HCT116 (cell line): ENCODE measurements around the gene FOXD3. TPM values are rescaled to one million over a fixed set of nuclear protein-coding genes. Genes with fewer than 3 reads are reported as not detected.

Experiments
- ATAC-seq: fragments of 200-7000 bp; cut with Tn5 transposase; 2 replicates; pipeline ENCODE4 v1.9.1; 2020; ENCODE audit warnings: mild to moderate bottlenecking, moderate library complexity
- BruUV-seq: library from RNA; stranded (reverse); fragments of 400-500 nt; replicated peaks from 2 replicates; lab custom pipeline; 2021; lab: Mats Ljungman, UMichigan
- CTCF ChIA-PET: fragments of 300-600 bp; sonication (Branson Sonifier 250); formaldehyde crosslinking; loops from one replicate; lab custom pipeline; 2021; ENCODE audit warnings: antibody characterized with exemption; lab: Charles Lee
- POLR2A ChIA-PET: fragments of 300-600, 350-600 bp; sonication (Branson Sonifier 250); formaldehyde crosslinking; loops from one replicate; lab custom pipeline; 2021; ENCODE audit warnings: antibody characterized with exemption; lab: Charles Lee
- RAD21 ChIA-PET, 2 experiments: fragments of 300-600 bp; sonication (Branson Sonifier 250); formaldehyde crosslinking; loops; one replicate each; lab custom pipeline; 2023; ENCODE audit warnings: low total read pairs in 2 of 2; ENCODE audit not compliant: uncharacterized antibody in 2 of 2, unreplicated experiment in 2 of 2, low non-redundant PET in 1 of 2; lab: Charles Lee
- DNase-seq: peaks from one replicate; pipeline ENCODE4 v3.0.0-alpha.2; 2010; ENCODE audit warnings: low read depth, low spot score
- H2AFZ ChIP-seq: fragments of 200-600 bp; shearing (Covaris generic), sonication (generic); 2 replicates; pipeline ENCODE4 v1.6.1; 2017; ENCODE audit warnings: low read depth, mixed run types, mixed read lengths, antibody characterized with exemption, low read length; ENCODE audit not compliant: poor library complexity, severe bottlenecking
- H3K27ac ChIP-seq: 2 replicates; pipeline ENCODE4 v1.5.1; 2012; ENCODE audit warnings: low read depth, low read length
- H3K27me3 ChIP-seq: fragments of 200-600 bp; sonication (generic); 2 replicates; pipeline ENCODE4 v1.6.1; 2016; ENCODE audit warnings: mixed run types, low read length, mixed read lengths; ENCODE audit not compliant: insufficient read depth
- H3K36me3 ChIP-seq, 2 experiments: fragments of 200-500 bp in 1 of 2; fragments of 200-600 bp in 1 of 2; sonication (Bioruptor generic) in 1 of 2; sonication (generic) in 1 of 2; 2 replicates each; pipeline versions ENCODE4 v1.5.1 to v1.6.1; 2014 to 2016; ENCODE audit warnings: low read length in 2 of 2, inconsistent platforms in 1 of 2, mixed read lengths in 1 of 2, mixed run types in 1 of 2; ENCODE audit not compliant: insufficient read depth in 2 of 2, control insufficient read depth in 1 of 2
- H3K4me1 ChIP-seq, 2 experiments: fragments of 200-600 bp in 1 of 2; sonication (generic) in 1 of 2; 2 replicates each; pipeline versions ENCODE4 v1.5.1 to v1.6.1; 2012 to 2017; ENCODE audit warnings: low read length in 2 of 2, inconsistent platforms in 1 of 2, mild to moderate bottlenecking in 1 of 2, mixed read lengths in 1 of 2, mixed run types in 1 of 2, moderate library complexity in 1 of 2; ENCODE audit not compliant: insufficient read depth in 2 of 2, control insufficient read depth in 1 of 2
- H3K4me2 ChIP-seq: fragments of 200-600 bp; sonication (generic); 2 replicates; pipeline ENCODE4 v1.6.1; 2017; ENCODE audit warnings: mixed run types, low read length, mixed read lengths
- H3K4me3 ChIP-seq, 2 experiments: fragments of 200-600 bp in 1 of 2; sonication (generic) in 1 of 2; replicated peaks in 1 of 2; 2 replicates each; pipeline ENCODE4 v1.5.1; 2011 to 2016; ENCODE audit warnings: low read length in 2 of 2, control low read depth in 1 of 2, low read depth in 1 of 2, mild to moderate bottlenecking in 1 of 2, mixed read lengths in 1 of 2, mixed run types in 1 of 2
- H3K79me2 ChIP-seq: fragments of 200-600 bp; sonication (generic); 2 replicates; pipeline ENCODE4 v1.6.1; 2017; ENCODE audit warnings: mild to moderate bottlenecking, mixed run types, low read length, moderate library complexity, mixed read lengths; ENCODE audit not compliant: insufficient read depth
- H3K9ac ChIP-seq: fragments of 200-600 bp; sonication (generic); 2 replicates; pipeline ENCODE4 v1.6.1; 2016; ENCODE audit warnings: low read length, mixed read lengths
- H3K9me2 ChIP-seq: fragments of 200-600 bp; sonication (generic), shearing (Covaris generic); 2 replicates; pipeline ENCODE4 v1.6.1; 2017; ENCODE audit warnings: mixed run types, mild to moderate bottlenecking, moderate library complexity; ENCODE audit not compliant: insufficient read depth
- H3K9me3 ChIP-seq, 2 experiments: fragments of 200-500 bp in 1 of 2; fragments of 200-600 bp in 1 of 2; sonication (Bioruptor generic) in 1 of 2; sonication (generic) in 1 of 2; 2 replicates each; pipeline ENCODE4 v1.6.1; 2014 to 2017; ENCODE audit warnings: low read length in 2 of 2, mixed read lengths in 2 of 2, inconsistent platforms in 1 of 2, low read depth in 1 of 2, mild to moderate bottlenecking in 1 of 2, mixed run types in 1 of 2, moderate library complexity in 1 of 2; ENCODE audit not compliant: control insufficient read depth in 1 of 2, insufficient read depth in 1 of 2
- H4K20me1 ChIP-seq: fragments of 200-600 bp; sonication (generic), shearing (Covaris generic); 2 replicates; pipeline ENCODE4 v1.6.1; 2017; ENCODE audit warnings: mixed run types, mild to moderate bottlenecking, moderate library complexity; ENCODE audit not compliant: insufficient read depth
- CBX3 ChIP-seq: IDR thresholded peaks from 2 replicates; pipeline ENCODE4 v1.6.1; 2012; ENCODE audit warnings: low read depth
- CEBPB ChIP-seq: IDR thresholded peaks from 2 replicates; pipeline ENCODE4 v1.6.1; 2012; ENCODE audit warnings: low read depth
- ELF1 ChIP-seq: IDR thresholded peaks from 2 replicates; pipeline ENCODE4 v1.6.1; 2012; ENCODE audit warnings: low read depth, borderline replicate concordance
- EZH2 ChIP-seq: fragments of 200-600 bp; sonication (generic); IDR thresholded peaks from 2 replicates; pipeline ENCODE4 v1.6.1; 2017; ENCODE audit warnings: antibody characterized with exemption, mixed run types
- POLR2A ChIP-seq: IDR thresholded peaks from 2 replicates; pipeline ENCODE4 v1.7.0; 2011; ENCODE audit warnings: borderline replicate concordance; ENCODE audit not compliant: insufficient read depth, insufficient read length; ENCODE audit errors: extremely low read depth
- POLR2AphosphoS5 ChIP-seq: IDR thresholded peaks from 2 replicates; pipeline ENCODE4 v1.6.1; 2011; ENCODE audit warnings: mild to moderate bottlenecking, low read depth, low read length, moderate library complexity
- RAD21 ChIP-seq: IDR thresholded peaks from 2 replicates; pipeline ENCODE4 v1.6.1; 2012; ENCODE audit warnings: low read depth, mild to moderate bottlenecking
- REST ChIP-seq: IDR thresholded peaks from 2 replicates; pipeline ENCODE4 v1.6.1; 2012; ENCODE audit warnings: low read depth
- SIN3A ChIP-seq: IDR thresholded peaks from 2 replicates; pipeline ENCODE4 v1.6.1; 2012; ENCODE audit warnings: low read depth
- SP1 ChIP-seq: IDR thresholded peaks from 2 replicates; pipeline ENCODE4 v1.6.1; 2012; ENCODE audit warnings: low read depth
- SRF ChIP-seq: IDR thresholded peaks from 2 replicates; pipeline ENCODE4 v1.6.1; 2012; ENCODE audit warnings: low read depth
- TCF7L2 ChIP-seq: IDR thresholded peaks from 2 replicates; pipeline ENCODE4 v1.7.0; 2011; ENCODE audit warnings: borderline replicate concordance, inconsistent platforms; ENCODE audit not compliant: insufficient read depth, insufficient read length; ENCODE audit errors: extremely low read depth
- YY1 ChIP-seq: IDR thresholded peaks from 2 replicates; pipeline ENCODE4 v1.6.1; 2011; ENCODE audit warnings: low read length, low read depth, moderate library complexity, mild to moderate bottlenecking; ENCODE audit not compliant: insufficient replicate concordance; ENCODE audit errors: extremely low read depth
- intact Hi-C: fragments of 100-400 bp; cut with micrococcal nuclease; formaldehyde crosslinking; loops from 2 replicates; pipeline ENCODE4 v1.10.0; 2022
- total RNA-seq: library from RNA; stranded (reverse); gene quantifications from one replicate; pipeline ENCODE4 v1.2.1, GENCODE V29; 2021; ENCODE audit not compliant: unreplicated experiment
- TF ChIP-seq, protein P1 (sequence below): IDR thresholded peaks from 2 replicates; pipeline ENCODE4 v1.6.1; 2012
- TF ChIP-seq, protein P2 (sequence below): IDR thresholded peaks from 2 replicates; pipeline ENCODE4 v1.6.1; 2012
- TF ChIP-seq, protein P3 (sequence below), 3 experiments: fragments of 200-600 bp in 1 of 3; sonication (generic) in 1 of 3; IDR thresholded peaks in 2 of 3; conservative IDR thresholded peaks in 1 of 3; 2 replicates each; pipeline ENCODE4 v1.5.1; 2012 to 2017; ENCODE audit warnings: low read depth in 2 of 3, low read length in 2 of 3, antibody characterized with exemption in 1 of 3, borderline replicate concordance in 1 of 3, control low read depth in 1 of 3, mild to moderate bottlenecking in 1 of 3, mixed read lengths in 1 of 3, mixed run types in 1 of 3, moderate library complexity in 1 of 3; ENCODE audit not compliant: insufficient read depth in 1 of 3

The FOXD3 gene
- total RNA-seq, 1 experiment from 2014 or later, result 0.17 TPM

DNA sequence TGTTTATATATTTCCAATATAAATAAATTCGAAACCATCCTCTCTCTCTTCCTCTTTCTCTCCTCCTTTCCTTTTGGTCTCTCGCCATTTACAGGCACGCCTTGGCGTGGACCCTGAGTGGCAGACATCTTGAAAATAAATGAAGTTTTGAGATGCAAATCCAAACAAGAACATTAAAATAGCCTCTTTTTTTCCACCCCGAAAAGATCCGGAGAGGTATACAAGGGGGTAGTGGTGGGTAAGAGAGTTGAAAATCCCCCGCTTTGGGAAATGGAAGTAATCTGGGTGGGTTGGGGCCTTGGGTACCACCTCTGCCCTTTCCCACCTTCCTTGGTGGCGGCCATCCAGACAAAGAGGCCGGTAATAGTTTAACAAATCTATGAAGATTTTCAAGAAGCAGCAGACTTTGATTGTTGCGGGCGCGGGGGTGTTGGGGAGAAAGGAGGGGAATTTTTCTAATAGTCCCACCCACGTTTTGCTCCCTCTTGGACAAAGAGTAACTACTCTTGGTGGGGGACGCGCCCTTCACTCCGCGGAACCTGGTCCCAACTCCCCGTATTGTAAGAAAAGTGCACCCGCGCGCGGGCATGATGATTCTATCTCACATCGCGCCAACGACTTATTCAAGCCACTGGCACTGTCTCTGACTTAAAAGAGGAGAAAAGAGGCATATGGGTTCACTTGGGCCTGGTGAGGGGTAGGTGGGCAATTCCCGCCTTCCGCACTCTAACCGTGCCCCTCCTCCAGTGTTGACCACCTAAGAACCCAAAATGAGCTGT lies 4.0 kb upstream of the FOXD3 start:
- BruUV-seq, result no TSS peak
- Histone ChIP-seq H3K79me2 (no peaks in the 10 kb centered on the region), H3K9ac (no peak overlapping the region), H2AFZ (peak overlapping the region; percentile 90), H3K4me3 (peak overlapping the region in 1 of 2 experiments; percentile 68; a peak in 1 of 4 replicates), H3K36me3 (no peaks in the 10 kb centered on the region), H3K27me3 (no peaks in the 10 kb centered on the region), H3K4me2 (peak overlapping the region; percentile 82), H3K27ac (no peak overlapping the region), H3K4me1 (peaks cover 10 to 14% of the 10 kb centered on the region in 2 experiments), H3K9me2 (no peaks in the 10 kb centered on the region), H4K20me1 (no peaks in the 10 kb centered on the region), H3K9me3 (no peaks in the 10 kb centered on the region)
- TF ChIP-seq CEBPB, result no peak
- no peak for TF ChIP-seq POLR2AphosphoS5
- TF ChIP-seq YY1, result no peak
- TF ChIP-seq, protein P1, sequence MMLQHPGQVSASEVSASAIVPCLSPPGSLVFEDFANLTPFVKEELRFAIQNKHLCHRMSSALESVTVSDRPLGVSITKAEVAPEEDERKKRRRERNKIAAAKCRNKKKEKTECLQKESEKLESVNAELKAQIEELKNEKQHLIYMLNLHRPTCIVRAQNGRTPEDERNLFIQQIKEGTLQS, result no peak
- TF ChIP-seq, protein P2, sequence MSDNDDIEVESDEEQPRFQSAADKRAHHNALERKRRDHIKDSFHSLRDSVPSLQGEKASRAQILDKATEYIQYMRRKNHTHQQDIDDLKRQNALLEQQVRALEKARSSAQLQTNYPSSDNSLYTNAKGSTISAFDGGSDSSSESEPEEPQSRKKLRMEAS, result no peak
- no peak for TF ChIP-seq SIN3A
- TF ChIP-seq POLR2A, result no peak
- no peak for TF ChIP-seq REST
- TF ChIP-seq, protein P3, sequence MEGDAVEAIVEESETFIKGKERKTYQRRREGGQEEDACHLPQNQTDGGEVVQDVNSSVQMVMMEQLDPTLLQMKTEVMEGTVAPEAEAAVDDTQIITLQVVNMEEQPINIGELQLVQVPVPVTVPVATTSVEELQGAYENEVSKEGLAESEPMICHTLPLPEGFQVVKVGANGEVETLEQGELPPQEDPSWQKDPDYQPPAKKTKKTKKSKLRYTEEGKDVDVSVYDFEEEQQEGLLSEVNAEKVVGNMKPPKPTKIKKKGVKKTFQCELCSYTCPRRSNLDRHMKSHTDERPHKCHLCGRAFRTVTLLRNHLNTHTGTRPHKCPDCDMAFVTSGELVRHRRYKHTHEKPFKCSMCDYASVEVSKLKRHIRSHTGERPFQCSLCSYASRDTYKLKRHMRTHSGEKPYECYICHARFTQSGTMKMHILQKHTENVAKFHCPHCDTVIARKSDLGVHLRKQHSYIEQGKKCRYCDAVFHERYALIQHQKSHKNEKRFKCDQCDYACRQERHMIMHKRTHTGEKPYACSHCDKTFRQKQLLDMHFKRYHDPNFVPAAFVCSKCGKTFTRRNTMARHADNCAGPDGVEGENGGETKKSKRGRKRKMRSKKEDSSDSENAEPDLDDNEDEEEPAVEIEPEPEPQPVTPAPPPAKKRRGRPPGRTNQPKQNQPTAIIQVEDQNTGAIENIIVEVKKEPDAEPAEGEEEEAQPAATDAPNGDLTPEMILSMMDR (IDR thresholded peaks at IDR 0.05 in 2 of 3, conservative IDR thresholded peaks at IDR 0.05 in 1 of 3; ENCODE audit: borderline replicate concordance in 1 of 3, insufficient read depth in 1 of 3, low read depth in 2 of 3, low read length in 2 of 3), result no peak
- TF ChIP-seq EZH2, result no peak
- TF ChIP-seq TCF7L2, result no peak
- no peak for TF ChIP-seq ELF1
- no peak for TF ChIP-seq SP1
- no peak for TF ChIP-seq RAD21
- TF ChIP-seq SRF, result no peak
- TF ChIP-seq CBX3, result no peak
- ATAC-seq, result no peak
- RAD21 ChIA-PET, result no interaction called here
- CTCF ChIA-PET, result interaction anchor here (0.8 kb wide), 1 partner anchor 219 kb away, joined by 3 read pairs; no protein-coding TSS in a partner anchor
- POLR2A ChIA-PET, result no interaction called here
- intact Hi-C loops, result loop anchor here (5.0 kb wide), 1 partner anchor 219 kb away; no protein-coding TSS in a partner anchor
- DNase-seq, result no peak
